Esophagus squamous epithelium (tissue), 4 donors: Measurements from ENCODE around the gene NAA35.

ENCODE experiments used
- POLR2A ChIP-seq, 4 donors: fragments of 450-650 bp; IDR thresholded peaks; one replicate each; pipeline ENCODE4 v1.6.1; 2017; ENCODE audit warnings: antibody characterized with exemption in 4 of 4, mild to moderate bottlenecking in 4 of 4, moderate library complexity in 3 of 4
- TF ChIP-seq, protein P1 (sequence below), 6 experiments: fragments of 450-650 bp in 4 of 6; fragments of 200-600 bp in 2 of 6; sonication (generic) in 2 of 6; IDR thresholded peaks; one replicate each; pipeline ENCODE4 v1.5.1; 2016 to 2019; ENCODE audit warnings: antibody characterized with exemption in 6 of 6, mild to moderate bottlenecking in 4 of 6, moderate library complexity in 4 of 6

GRCh38 chr9:85898332-85898731, 42.6 kb upstream of the NAA35 start:
- TF ChIP-seq, protein P1, sequence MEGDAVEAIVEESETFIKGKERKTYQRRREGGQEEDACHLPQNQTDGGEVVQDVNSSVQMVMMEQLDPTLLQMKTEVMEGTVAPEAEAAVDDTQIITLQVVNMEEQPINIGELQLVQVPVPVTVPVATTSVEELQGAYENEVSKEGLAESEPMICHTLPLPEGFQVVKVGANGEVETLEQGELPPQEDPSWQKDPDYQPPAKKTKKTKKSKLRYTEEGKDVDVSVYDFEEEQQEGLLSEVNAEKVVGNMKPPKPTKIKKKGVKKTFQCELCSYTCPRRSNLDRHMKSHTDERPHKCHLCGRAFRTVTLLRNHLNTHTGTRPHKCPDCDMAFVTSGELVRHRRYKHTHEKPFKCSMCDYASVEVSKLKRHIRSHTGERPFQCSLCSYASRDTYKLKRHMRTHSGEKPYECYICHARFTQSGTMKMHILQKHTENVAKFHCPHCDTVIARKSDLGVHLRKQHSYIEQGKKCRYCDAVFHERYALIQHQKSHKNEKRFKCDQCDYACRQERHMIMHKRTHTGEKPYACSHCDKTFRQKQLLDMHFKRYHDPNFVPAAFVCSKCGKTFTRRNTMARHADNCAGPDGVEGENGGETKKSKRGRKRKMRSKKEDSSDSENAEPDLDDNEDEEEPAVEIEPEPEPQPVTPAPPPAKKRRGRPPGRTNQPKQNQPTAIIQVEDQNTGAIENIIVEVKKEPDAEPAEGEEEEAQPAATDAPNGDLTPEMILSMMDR (IDR thresholded peaks at IDR 0.05), result no peak
- no peak for TF ChIP-seq POLR2A (IDR thresholded peaks at IDR 0.05)
